ENCODE data around the gene IGLL1.

DNA sequence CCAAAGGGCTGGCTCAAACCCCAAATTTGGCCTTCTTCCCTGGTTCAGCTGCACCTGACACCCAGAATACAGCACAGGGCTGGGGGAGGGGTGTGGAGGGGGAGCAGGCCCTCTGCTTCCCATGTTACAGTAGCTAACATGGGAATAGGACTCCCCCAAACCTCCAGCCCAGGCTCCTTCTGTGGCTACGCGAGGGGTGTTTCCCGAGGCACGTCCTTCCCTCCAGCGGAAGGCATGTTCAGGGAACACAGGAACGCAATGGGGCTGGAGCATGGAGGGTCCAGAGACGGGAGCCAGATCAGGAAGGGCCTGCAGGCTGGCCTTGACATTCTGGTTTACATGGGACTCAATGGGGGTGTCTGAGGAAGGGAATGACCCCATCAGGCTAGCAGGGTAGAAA is 11.8 kb upstream of the IGLL1 start:
- TF ChIP-seq POLR2A (IDR thresholded peaks at IDR 0.05; ENCODE audit: low read depth, low read length): no peak
- no peak for TF ChIP-seq TAF1 (IDR thresholded peaks at IDR 0.05; ENCODE audit: low read depth, low read length)
- no peak for TF ChIP-seq POLR2AphosphoS5 (IDR thresholded peaks at IDR 0.05; ENCODE audit: low read depth, low read length)
- no peak for TF ChIP-seq POU2F2 (IDR thresholded peaks at IDR 0.05; ENCODE audit: low read depth, low read length)
